B cell (primary cell): ENCODE results near the gene RPH3AL. TPM values are rescaled to one million over a fixed set of nuclear protein-coding genes. Genes with fewer than 3 reads are reported as not detected.

Experiments
- ATAC-seq: fragments of 200-7000 bp; cut with Tn5 transposase; one replicate; pipeline ENCODE4 v1.10.0; 2021; ENCODE audit warnings: low read depth, mild to moderate bottlenecking, moderate number of reproducible peaks, moderate library complexity
- CTCF ChIA-PET: fragments of 350-600 bp; sonication (Branson Sonifier 250); formaldehyde crosslinking; loops from one replicate; lab custom pipeline; 2021; ENCODE audit warnings: antibody characterized with exemption, inconsistent platforms; lab: Charles Lee
- POLR2A ChIA-PET: fragments of 350-600 bp; sonication (Branson Sonifier 250); formaldehyde crosslinking; loops from one replicate; lab custom pipeline; 2021; ENCODE audit warnings: antibody characterized with exemption; lab: Charles Lee
- DNase-seq: peaks from one replicate; pipeline ENCODE4 v3.0.0; 2013
- H2AFZ ChIP-seq: 2 replicates; pipeline ENCODE4 v1.6.1; 2012; ENCODE audit warnings: mild to moderate bottlenecking, low read depth, low read length; ENCODE audit not compliant: insufficient read depth, poor library complexity, severe bottlenecking
- H3K27ac ChIP-seq, 2 donors: 1 replicate in 1 of 2; 2 replicates in 1 of 2; pipeline ENCODE4 v1.5.1; 2012 to 2013; ENCODE audit warnings: low read length in 2 of 2, mild to moderate bottlenecking in 2 of 2, moderate library complexity in 1 of 2
- H3K27me3 ChIP-seq, 4 experiments: fragments of 200-600 bp in 1 of 4; sonication (generic) in 1 of 4; replicated peaks in 1 of 4; 1 replicate in 2 of 4; 2 replicates in 2 of 4; pipeline versions ENCODE4 v1.6.1 to v1.7.0; 2013 to 2016; ENCODE audit warnings: low read length in 3 of 4, mild to moderate bottlenecking in 2 of 4, mixed read lengths in 1 of 4, moderate library complexity in 1 of 4; ENCODE audit not compliant: insufficient read depth in 4 of 4, control insufficient read depth in 3 of 4; ENCODE audit errors: control extremely low read depth in 1 of 4
- H3K36me3 ChIP-seq, 2 experiments: replicated peaks in 1 of 2; 1 replicate in 1 of 2; 2 replicates in 1 of 2; pipeline versions ENCODE4 v1.6.1 to v1.7.1; 2013; ENCODE audit warnings: low read length in 1 of 2; ENCODE audit not compliant: insufficient read depth in 2 of 2, control insufficient read depth in 1 of 2; ENCODE audit errors: control extremely low read depth in 1 of 2, extremely low read depth in 1 of 2
- H3K4me1 ChIP-seq, 2 donors: fragments of 200-600 bp in 1 of 2; sonication (generic) in 1 of 2; 1 replicate in 1 of 2; 2 replicates in 1 of 2; pipeline versions ENCODE4 v1.5.1 to v1.6.1; 2013 to 2017; ENCODE audit warnings: low read length in 2 of 2; ENCODE audit not compliant: control insufficient read depth in 2 of 2, insufficient read depth in 2 of 2
- H3K4me2 ChIP-seq: replicated peaks from 2 replicates; pipeline ENCODE3; 2012; ENCODE audit warnings: mild to moderate bottlenecking, low read depth, low read length; ENCODE audit not compliant: poor library complexity, severe bottlenecking
- H3K4me3 ChIP-seq, 5 experiments: fragments of 200-600 bp in 1 of 5; sonication (generic) in 1 of 5; 1 replicate in 3 of 5; 2 replicates in 2 of 5; pipeline versions ENCODE4 v1.5.1 to v1.7.0; 2011 to 2016; ENCODE audit warnings: low read length in 4 of 5, mild to moderate bottlenecking in 4 of 5, low read depth in 2 of 5, control low read depth in 1 of 5, moderate library complexity in 1 of 5; ENCODE audit not compliant: insufficient read depth in 1 of 5; ENCODE audit errors: control extremely low read depth in 1 of 5, extremely low read depth in 1 of 5
- H3K79me2 ChIP-seq: fragments of 200-600 bp; sonication (generic); one replicate; pipeline ENCODE4 v1.6.0; 2016; ENCODE audit warnings: low read length; ENCODE audit not compliant: control insufficient read depth, insufficient read depth
- H3K9ac ChIP-seq: fragments of 200-600 bp; sonication (generic); 2 replicates; pipeline ENCODE4 v1.6.1; 2017; ENCODE audit warnings: mild to moderate bottlenecking, low read length, moderate library complexity
- H3K9me3 ChIP-seq, 3 donors: one replicate each; pipeline versions ENCODE4 v1.6.1 to v1.7.1; 2013; ENCODE audit warnings: low read length in 2 of 3; ENCODE audit not compliant: control insufficient read depth in 2 of 3, insufficient read depth in 1 of 3; ENCODE audit errors: control extremely low read depth in 1 of 3
- H4K20me1 ChIP-seq: 2 replicates; pipeline ENCODE4 v1.6.0; 2012; ENCODE audit warnings: mild to moderate bottlenecking, low read length; ENCODE audit not compliant: insufficient read depth, control insufficient read depth, poor library complexity, severe bottlenecking
- H3K27ac Mint-ChIP-seq: one replicate; pipeline ENCODE4 v1.8.0; 2021; ENCODE audit warnings: mixed read lengths
- H3K27me3 Mint-ChIP-seq: one replicate; pipeline ENCODE4 v1.8.0; 2021; ENCODE audit warnings: mixed read lengths
- H3K4me1 Mint-ChIP-seq: one replicate; pipeline ENCODE4 v1.8.0; 2021; ENCODE audit warnings: mixed read lengths
- H3K4me3 Mint-ChIP-seq: one replicate; pipeline ENCODE4 v1.8.0; 2021; ENCODE audit warnings: mixed read lengths
- H3K9me3 Mint-ChIP-seq: one replicate; pipeline ENCODE4 v1.8.0; 2022; ENCODE audit warnings: mixed read lengths; ENCODE audit not compliant: insufficient read depth
- CTCF ChIP-seq: fragments of 200-600 bp; IDR thresholded peaks from one replicate; pipeline ENCODE4 v1.8.0; 2022; ENCODE audit warnings: antibody characterized with exemption, mild to moderate bottlenecking
- EZH2 ChIP-seq: IDR thresholded peaks from 2 replicates; pipeline ENCODE4 v1.6.1; 2012; ENCODE audit warnings: borderline replicate concordance, low read depth, mild to moderate bottlenecking, moderate library complexity, low read length; ENCODE audit not compliant: insufficient read depth, poor library complexity, severe bottlenecking
- WGBS: methylation state at CpG from one replicate; pipeline ENCODE4 v1.1.5; 2013; ENCODE audit warnings: missing lambda C conversion rate; ENCODE audit not compliant: insufficient coverage; 5-methylcytosine and 5-hydroxymethylcytosine counted together
- intact Hi-C: fragments of 100-400 bp; cut with micrococcal nuclease; formaldehyde crosslinking; loops from one replicate; pipeline ENCODE4 v1.10.0; 2022
- polyA plus RNA-seq: library from polyadenylated mRNA; depleted of rRNA; stranded (reverse); fragments of >200 nt; gene quantifications from 2 replicates; pipeline ENCODE4 v1.2.3, GENCODE V29; 2012
- total RNA-seq, 2 donors: library from RNA; stranded (reverse); fragments of 120-200 nt in 1 of 2; gene quantifications; 1 replicate in 1 of 2; 2 replicates in 1 of 2; pipeline versions ENCODE4 v1.2.3 to v1.2.4, GENCODE V29; 2013 to 2022

RPH3AL gene
- total and polyA plus RNA-seq, 2 donors (not counting 1 experiment from before 2014, with no cell fraction given), result 10.8 to 13.3 TPM

GRCh38 chr17:249236-249993, 103.2 kb downstream of the RPH3AL start:
- ChIA-PET CTCF (interaction anchor here (0.6 kb wide), 1 partner anchor 1724 kb away, joined by 3 read pairs; no protein-coding TSS in a partner anchor), POLR2A (no interaction called here)
- no peaks in the 10 kb centered on the region for H3K27me3 Mint-ChIP-seq
- H3K4me1 Mint-ChIP-seq, result no peaks in the 10 kb centered on the region
- DNase-seq (no peak), ATAC-seq (no peak)
- Histone ChIP-seq H3K79me2 (no peaks in the 10 kb centered on the region), H3K4me3 (no peak overlapping the region), H3K4me1 (no peaks in the 10 kb centered on the region), H3K36me3 (no peaks in the 10 kb centered on the region), H3K9ac (no peak overlapping the region), H3K27me3 (no peaks in the 10 kb centered on the region), H4K20me1 (no peaks in the 10 kb centered on the region), H2AFZ (no peak overlapping the region), H3K27ac (no peak overlapping the region), H3K9me3 (peaks cover 0 to 8% (median 0%) of the 10 kb centered on the region in 3 donors), H3K4me2 (no peak overlapping the region)
- TF ChIP-seq EZH2 (no peak), CTCF (no peak)
- intact Hi-C loops, result no loop called here
- 89% methylated on average over 23 of the region's 24 CpGs for WGBS
- no peak overlapping the region for H3K4me3 Mint-ChIP-seq
- H3K9me3 Mint-ChIP-seq, result no peaks in the 10 kb centered on the region
- H3K27ac Mint-ChIP-seq, result no peak overlapping the region
